KMS-11 (cell line): ENCODE data around the gene IQCB1.
"Not testable (repeated sequence)": the region's sequence is repeated elsewhere in the genome, so short reads cannot be mapped to it uniquely, and the experiment has no call there.

Experiments used
- H2AFZ ChIP-seq: fragments of 200-600 bp; sonication (generic); 2 replicates; pipeline ENCODE4 v1.6.1; 2016; ENCODE audit warnings: antibody characterized with exemption, mixed run types, low read depth
- H3K27ac ChIP-seq: fragments of 200-600 bp; sonication (generic); 2 replicates; pipeline ENCODE4 v1.6.1; 2016; ENCODE audit warnings: mild to moderate bottlenecking, mixed run types
- H3K27me3 ChIP-seq: fragments of 200-600 bp; sonication (generic); 2 replicates; pipeline ENCODE4 v1.6.1; 2017; ENCODE audit warnings: mild to moderate bottlenecking, low read depth, mixed run types, moderate library complexity; ENCODE audit not compliant: insufficient read depth
- H3K36me3 ChIP-seq: fragments of 200-600 bp; sonication (generic); 2 replicates; pipeline ENCODE4 v1.6.1; 2017; ENCODE audit warnings: mild to moderate bottlenecking, mixed run types; ENCODE audit not compliant: insufficient read depth
- H3K4me1 ChIP-seq: fragments of 200-600 bp; sonication (generic); 2 replicates; pipeline ENCODE4 v1.6.1; 2016; ENCODE audit warnings: mild to moderate bottlenecking, low read depth, mixed run types; ENCODE audit not compliant: poor library complexity, severe bottlenecking
- H3K4me2 ChIP-seq: fragments of 200-600 bp; sonication (generic); 2 replicates; pipeline ENCODE4 v1.7.0; 2016; ENCODE audit warnings: mild to moderate bottlenecking, mixed run types
- H3K4me3 ChIP-seq: fragments of 200-600 bp; sonication (generic); IDR thresholded peaks from 2 replicates; pipeline ENCODE4 v1.6.1; 2017; ENCODE audit warnings: low read depth, low read length, mixed read lengths; ENCODE audit not compliant: insufficient read depth
- H3K79me2 ChIP-seq: fragments of 200-600 bp; sonication (generic); 2 replicates; pipeline ENCODE4 v1.6.1; 2016; ENCODE audit warnings: low read depth, mixed run types; ENCODE audit not compliant: insufficient read depth
- H3K9ac ChIP-seq: fragments of 200-600 bp; sonication (generic); 2 replicates; pipeline ENCODE4 v1.6.1; 2016; ENCODE audit warnings: mild to moderate bottlenecking, mixed run types
- H4K20me1 ChIP-seq: fragments of 200-600 bp; sonication (generic); 2 replicates; pipeline ENCODE4 v1.6.1; 2016; ENCODE audit warnings: mild to moderate bottlenecking, mixed run types; ENCODE audit not compliant: insufficient read depth
- CTCF ChIP-seq: fragments of 200-600 bp; sonication (generic); conservative IDR thresholded peaks from 2 replicates; pipeline ENCODE4 v1.6.1; 2017; ENCODE audit warnings: low read depth, mild to moderate bottlenecking, antibody characterized with exemption, low read length, moderate library complexity, mixed read lengths

The IQCB1 gene

GRCh38 chr3:121747976-121748375 lies 86.9 kb downstream of the IQCB1 start:
- Histone ChIP-seq H3K9ac (peak overlapping the region; percentile 95; the same call in 1 of the 2 replicates), H3K36me3 (no peaks in the 10 kb centered on the region), H3K27me3 (no peaks in the 10 kb centered on the region), H3K27ac (no peak overlapping the region; the same call in 1 of the 2 replicates), H3K79me2 (peaks cover 49% of the 10 kb centered on the region), H3K4me2 (peak overlapping the region; percentile 87), H3K4me1 (peaks cover 21% of the 10 kb centered on the region), H2AFZ (no peak overlapping the region), H3K4me3 (no peak overlapping the region), H4K20me1 (no peaks in the 10 kb centered on the region)
- no peak for TF ChIP-seq CTCF

- not testable (repeated sequence) for H3K4me2 ChIP-seq, H3K36me3 ChIP-seq, H3K27me3 ChIP-seq, H3K27ac ChIP-seq, H2AFZ ChIP-seq, H3K9ac ChIP-seq, H3K4me3 ChIP-seq, H4K20me1 ChIP-seq
- peaks cover 61% of the 10 kb centered on the region for H3K79me2 ChIP-seq
- H3K4me1 ChIP-seq = peaks cover 28% of the 10 kb centered on the region
These were observed 91.8 kb downstream of the IQCB1 start for GRCh38 chr3:121743106-121743505.

GRCh38 chr3:121740896-121741295 lies 94.0 kb downstream of the IQCB1 start:
- Histone ChIP-seq H3K4me3 (no peak overlapping the region), H3K4me2 (no peak overlapping the region), H3K79me2 (peaks cover 69% of the 10 kb centered on the region), H2AFZ (no peak overlapping the region), H3K27me3 (no peaks in the 10 kb centered on the region), H4K20me1 (no peaks in the 10 kb centered on the region), H3K9ac (no peak overlapping the region), H3K27ac (no peak overlapping the region), H3K4me1 (peaks cover 23% of the 10 kb centered on the region), H3K36me3 (no peaks in the 10 kb centered on the region)
- no peak for TF ChIP-seq CTCF

GRCh38 chr3:121739902-121740301 lies 95.0 kb downstream of the IQCB1 start:
- H4K20me1 ChIP-seq = no peaks in the 10 kb centered on the region
- H3K27ac ChIP-seq = no peak overlapping the region
- peaks cover 70% of the 10 kb centered on the region for H3K79me2 ChIP-seq
- no peaks in the 10 kb centered on the region for H3K36me3 ChIP-seq
- no peak for TF ChIP-seq CTCF
- H3K27me3 ChIP-seq = no peaks in the 10 kb centered on the region
- peaks cover 33% of the 10 kb centered on the region for H3K4me1 ChIP-seq
- no peak overlapping the region for H2AFZ ChIP-seq
- H3K4me2 ChIP-seq = 0 out of 2 replicates have a peak overlapping the region, but pooled peaks have one; percentile 0
- no peak overlapping the region for H3K4me3 ChIP-seq
- no peak overlapping the region for H3K9ac ChIP-seq

- peaks cover 36% of the 10 kb centered on the region for H3K4me1 ChIP-seq
- no peak overlapping the region for H3K9ac ChIP-seq
- H3K27me3 ChIP-seq = no peaks in the 10 kb centered on the region
- H3K27ac ChIP-seq = no peak overlapping the region
- TF ChIP-seq CTCF = no peak
- no peaks in the 10 kb centered on the region for H3K36me3 ChIP-seq
- peaks cover 53% of the 10 kb centered on the region for H3K79me2 ChIP-seq
- H2AFZ ChIP-seq = no peak overlapping the region
- no peak overlapping the region for H3K4me2 ChIP-seq
- H3K4me3 ChIP-seq = no peak overlapping the region
- no peaks in the 10 kb centered on the region for H4K20me1 ChIP-seq
These were observed 97.2 kb downstream of the IQCB1 start for GRCh38 chr3:121737644-121738043.
